NAMALWA (cell line): ENCODE data around the gene CA7.

Source experiments
- DNase-seq: peaks from one replicate; pipeline ENCODE4 v3.0.0-alpha.2; 2015; ENCODE audit warnings: low spot score

CA7 gene

GRCh38 chr16:66844342-66845079, at the start of gene CA7:
Gene CA7, plus strand, starts transcription at chr16:66844414. Its CDS starts 74 bp downstream, at chr16:66844488.
- no peak for DNase-seq

- DNase-seq, result no peak
Observed at GRCh38 chr16:66798161-66798560, 46.1 kb upstream of the CA7 start.

DNA sequence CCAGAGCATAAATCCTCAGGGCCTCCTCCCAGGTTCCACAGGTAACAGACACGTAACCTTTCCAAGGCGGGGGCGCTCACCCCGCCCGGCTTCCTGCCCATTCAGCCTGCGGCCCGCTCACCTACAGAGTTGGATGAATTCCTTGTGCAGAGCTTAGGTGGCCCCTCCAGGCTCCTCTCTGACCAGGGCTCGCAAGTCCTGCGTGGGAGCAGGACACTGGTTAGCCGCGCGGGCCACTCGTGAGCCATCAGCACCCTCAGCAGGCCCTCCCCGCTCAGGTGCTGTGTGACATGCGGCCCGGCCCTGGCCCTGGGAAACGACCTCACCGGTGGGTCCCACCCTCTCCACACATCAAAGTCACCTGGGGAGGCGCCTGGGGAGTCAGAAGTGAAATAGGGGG, 43.4 kb upstream of the CA7 start:
- DNase-seq, result no peak

GRCh38 chr16:66801320-66802105, 42.7 kb upstream of the CA7 start, which contains the start of gene TERB1:
Gene TERB1, minus strand, starts transcription at chr16:66801584. Its CDS starts 4,786 bp downstream, at chr16:66796798.
- DNase-seq, result no peak

GRCh38 chr16:66802159-66802558, 42.1 kb upstream of the CA7 start:
- DNase-seq, result no peak

DNA sequence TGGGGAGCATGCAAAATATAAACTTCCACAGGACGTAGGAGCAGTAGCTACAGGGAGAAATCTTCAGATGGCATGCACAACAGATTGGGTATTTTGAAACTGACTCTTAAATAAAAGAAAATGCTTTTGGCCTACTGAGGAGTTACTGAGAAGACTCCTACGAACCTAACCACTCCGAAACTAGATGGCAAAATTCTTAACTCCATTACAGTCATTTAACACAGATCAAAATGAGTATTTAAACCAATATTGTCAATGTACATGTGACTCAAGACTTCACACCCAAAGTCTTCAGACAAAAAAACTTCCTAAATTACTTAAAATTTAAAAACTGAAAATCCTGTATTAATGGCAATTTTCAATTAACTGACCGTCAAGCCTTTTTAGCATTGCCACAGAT, 34.4 kb upstream of the CA7 start:
- no peak for DNase-seq

DNA sequence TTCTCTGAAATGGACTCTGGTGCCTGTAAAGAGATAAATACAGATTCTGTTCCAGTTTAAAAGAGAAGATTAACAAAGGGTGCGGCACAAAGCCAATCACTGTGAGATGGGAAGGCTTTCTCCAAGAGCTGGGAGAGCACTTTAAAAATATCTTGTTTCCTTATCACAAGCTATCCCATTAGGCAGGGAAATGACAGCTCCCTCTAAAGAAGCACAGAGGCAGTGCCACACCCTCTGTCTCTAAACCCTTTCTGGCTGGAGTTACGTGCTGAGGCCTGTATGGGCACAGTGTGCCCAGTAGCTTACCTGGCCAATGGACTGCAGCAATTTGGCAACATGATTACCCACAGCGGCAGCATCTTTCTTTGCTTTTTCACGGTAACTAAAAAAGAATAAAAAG, 33.8 kb upstream of the CA7 start:
- DNase-seq, result no peak

DNA sequence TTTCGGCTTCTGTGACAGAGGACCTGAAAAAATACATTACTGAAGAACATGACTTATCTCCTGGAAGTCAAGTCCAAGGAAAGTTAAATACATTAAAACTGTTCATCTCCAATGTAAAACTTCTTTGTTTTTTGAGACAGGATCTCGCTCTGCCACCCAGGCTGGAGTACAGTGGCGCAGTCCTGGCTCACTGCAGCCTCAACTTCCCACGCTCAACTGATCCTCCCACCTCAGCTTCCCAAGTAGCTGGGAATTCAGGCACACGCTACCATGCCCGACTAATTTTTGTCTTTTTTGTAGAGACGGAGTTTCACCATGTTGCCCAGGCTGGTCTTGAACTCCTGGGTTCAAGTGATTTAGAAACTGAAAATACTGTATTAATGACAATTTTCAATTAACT, 33.2 kb upstream of the CA7 start:
- no peak for DNase-seq

GRCh38 chr16:66814734-66815133, 29.5 kb upstream of the CA7 start:
- DNase-seq, result no peak

DNA sequence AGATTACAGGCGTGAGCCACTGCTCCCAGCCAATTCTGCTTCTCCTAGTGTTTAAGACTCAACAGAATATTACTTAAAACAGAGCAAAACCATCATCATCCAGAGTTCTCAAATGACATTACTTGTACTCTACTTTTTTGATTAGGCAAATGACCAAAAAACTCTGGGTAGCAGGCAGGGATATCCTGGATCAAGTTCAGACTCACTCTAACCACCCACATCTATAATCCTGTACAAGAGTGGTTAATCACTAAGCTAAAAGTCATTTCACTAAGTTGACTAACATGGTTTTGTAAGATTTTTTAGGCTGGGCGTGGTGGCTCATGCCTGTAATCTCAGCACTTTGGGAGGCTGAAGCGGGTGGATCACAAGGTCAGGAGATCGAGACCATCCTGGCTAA, 20.2 kb upstream of the CA7 start:
- DNase-seq, result no peak

DNA sequence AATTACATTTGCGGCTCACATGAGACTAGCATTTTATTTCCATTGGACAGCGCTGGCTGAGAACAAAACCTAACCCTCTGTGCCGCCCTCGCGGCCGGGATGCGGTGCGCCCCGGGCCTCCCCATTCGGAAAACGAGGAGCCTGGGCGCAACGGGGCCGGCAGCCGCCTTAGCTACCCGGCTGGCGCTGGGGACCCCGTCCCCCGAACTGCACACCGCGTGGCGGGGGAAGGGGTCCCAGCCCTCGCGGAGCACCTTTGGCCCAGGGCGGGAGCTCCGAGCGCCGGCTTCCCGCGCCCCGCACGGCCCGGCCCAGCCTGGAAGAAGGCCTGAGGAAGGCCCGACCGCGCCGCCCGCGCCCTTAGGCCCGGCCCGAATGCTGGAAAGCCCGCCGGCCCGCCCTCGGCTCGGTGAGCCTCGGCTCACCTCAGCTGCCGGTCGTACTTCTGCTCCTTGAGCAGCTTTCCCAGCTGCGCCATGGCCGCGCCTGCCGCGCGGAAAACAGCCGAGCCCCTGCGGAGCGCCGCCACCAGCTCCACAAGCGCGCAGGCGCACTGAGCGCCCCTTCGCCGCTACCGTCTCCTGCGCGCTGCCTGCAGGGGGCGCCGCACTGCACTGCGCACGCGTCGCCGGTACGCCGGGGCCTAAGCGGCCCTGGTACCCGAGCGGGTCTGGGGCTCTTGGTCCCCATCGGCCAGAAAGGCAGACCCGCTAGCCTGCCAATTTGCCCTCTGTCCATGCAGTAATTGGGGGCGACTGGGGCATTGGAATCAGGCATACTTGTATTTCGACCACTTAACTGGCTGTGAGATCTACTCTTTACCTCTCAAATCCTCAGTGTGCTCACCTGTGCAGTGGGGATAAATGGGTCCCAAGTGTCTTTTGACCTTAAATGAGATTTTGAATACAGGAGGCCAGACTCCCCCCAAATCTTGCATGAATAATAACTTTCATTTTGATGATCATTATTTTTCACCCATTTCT, 13.5 kb upstream of the CA7 start, which contains the start of gene NAE1:
NAE1 (minus strand) TSS at position 555 of the 983 bp plus-strand sequence; CDS start at position 478, 77 bp downstream.
- DNase-seq, result peak; percentile 93

DNA sequence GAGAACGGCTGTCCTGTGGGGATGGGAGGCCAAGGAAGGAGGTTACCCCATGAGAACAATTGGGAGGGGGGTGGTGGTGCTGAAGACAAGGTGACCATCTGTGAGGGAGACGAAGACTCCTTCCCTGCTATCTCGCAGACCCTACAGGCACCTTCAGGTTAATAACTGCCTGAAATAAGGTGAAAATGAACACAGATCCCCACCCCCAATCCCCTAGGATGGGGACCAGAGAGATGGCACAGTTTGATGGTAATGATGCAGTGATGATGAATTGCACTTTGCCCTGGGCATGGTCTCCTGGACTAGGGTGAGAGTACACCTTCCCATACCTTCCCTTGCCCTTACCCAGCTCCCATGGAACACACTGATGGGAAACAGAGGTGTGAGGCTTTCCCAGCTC, 12.0 kb upstream of the CA7 start:
- DNase-seq, result no peak

DNA sequence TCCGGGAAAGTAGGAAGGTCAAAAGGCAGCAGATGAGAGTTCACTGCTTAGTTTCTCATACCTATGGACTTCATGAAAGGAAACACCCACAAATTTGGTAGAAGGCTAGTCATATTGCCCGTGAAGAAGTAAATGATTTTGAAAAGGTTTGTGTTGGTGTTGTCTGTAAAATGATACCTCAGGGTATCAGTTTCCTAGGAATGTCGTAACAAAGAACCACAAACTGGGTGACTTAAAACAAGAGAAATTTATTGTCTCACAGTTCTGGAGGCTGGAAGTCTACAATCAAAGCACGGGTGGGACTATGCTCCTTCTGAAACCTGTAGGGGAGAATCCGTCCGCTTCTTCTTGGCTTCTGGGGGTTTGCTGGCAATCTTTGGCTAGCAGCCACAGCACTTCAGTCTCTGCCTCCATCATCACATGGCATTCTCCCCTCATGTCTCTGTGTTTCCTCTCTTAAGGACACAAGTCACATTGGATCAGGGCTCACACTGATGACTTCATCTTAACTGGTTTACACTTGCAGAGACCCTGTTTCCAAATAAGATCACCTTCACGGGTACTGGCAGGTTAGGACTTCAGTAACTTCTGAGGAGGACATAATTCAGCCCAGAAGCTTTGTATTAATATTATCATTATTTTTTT, 11.4 kb upstream of the CA7 start:
- no peak for DNase-seq

DNA sequence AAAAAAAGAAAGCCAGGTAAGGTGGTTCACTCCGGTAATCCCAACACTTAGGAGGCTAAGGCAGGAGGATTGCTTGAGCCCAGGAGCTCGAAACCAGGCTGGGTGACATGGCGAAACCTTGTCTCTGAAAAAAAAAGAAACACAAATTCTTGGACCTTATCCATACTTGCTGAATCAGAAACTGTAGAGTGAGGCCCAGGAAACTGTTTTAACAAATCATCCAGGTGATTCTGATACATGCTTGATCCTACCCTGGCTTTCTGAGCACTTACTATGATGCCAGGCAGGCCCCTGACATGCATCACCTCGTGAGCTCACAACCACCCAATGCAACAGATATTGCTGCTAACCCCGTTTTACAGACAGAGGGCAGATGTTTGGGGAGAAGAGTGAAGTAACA, 9.5 kb upstream of the CA7 start:
- DNase-seq, result no peak

- DNase-seq, result peak; percentile 33
Observed at GRCh38 chr16:66840883-66841282, 3.3 kb upstream of the CA7 start.

GRCh38 chr16:66841366-66841765, 2.8 kb upstream of the CA7 start:
- no peak for DNase-seq

GRCh38 chr16:66842765-66843164, 1.4 kb upstream of the CA7 start:
- no peak for DNase-seq

GRCh38 chr16:66843191-66843590, 1.0 kb upstream of the CA7 start:
- DNase-seq, result no peak

GRCh38 chr16:66844009-66844341, 239 bp upstream of the CA7 start:
- DNase-seq, result no peak

- DNase-seq, result no peak
Observed at GRCh38 chr16:66845080-66845410, 831 bp downstream of the CA7 start.

DNA sequence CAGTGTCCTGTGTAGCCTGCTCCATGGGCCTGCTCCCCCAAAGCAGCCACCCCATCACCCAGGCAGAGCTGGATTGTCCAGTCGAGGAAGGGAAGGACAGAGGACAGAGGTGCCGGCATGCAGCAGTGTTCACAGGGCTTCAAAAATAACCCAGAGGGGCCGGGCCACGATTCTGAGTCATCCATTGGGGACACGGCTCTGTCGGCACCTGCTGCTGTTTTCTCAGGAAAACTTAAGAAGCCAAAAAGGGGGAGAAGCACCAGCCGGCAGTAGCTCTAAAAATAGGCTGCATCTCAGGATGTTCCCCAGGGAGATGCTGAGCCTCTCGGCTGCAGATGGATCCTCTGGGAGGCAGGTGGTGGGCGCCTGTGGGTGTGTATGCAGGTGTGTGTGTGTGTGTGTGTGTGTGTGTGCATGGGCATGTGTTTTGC, 1.6 kb downstream of the CA7 start:
- DNase-seq, result no peak

DNA sequence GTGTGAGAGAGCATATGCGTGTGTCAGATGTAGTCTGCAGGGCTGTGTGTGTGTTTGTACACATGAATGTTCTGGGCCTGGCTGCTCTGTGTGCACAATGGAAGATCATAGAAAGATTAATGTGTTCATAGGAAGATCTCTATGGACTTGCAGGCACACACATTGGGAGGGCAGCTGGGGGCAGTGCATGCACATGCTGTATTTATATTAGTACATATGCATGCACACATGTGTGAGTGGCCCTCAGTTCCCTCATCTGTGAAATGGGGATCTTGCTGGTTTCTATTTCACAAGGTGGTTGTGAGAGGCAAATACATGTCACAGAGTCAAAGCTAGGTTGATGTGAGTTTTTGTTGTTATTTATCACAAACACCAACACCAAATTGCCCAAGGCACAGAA, 2.1 kb downstream of the CA7 start:
- DNase-seq, result peak; percentile 40
